ENCODE measurements around the gene CACNA2D2.

DNA sequence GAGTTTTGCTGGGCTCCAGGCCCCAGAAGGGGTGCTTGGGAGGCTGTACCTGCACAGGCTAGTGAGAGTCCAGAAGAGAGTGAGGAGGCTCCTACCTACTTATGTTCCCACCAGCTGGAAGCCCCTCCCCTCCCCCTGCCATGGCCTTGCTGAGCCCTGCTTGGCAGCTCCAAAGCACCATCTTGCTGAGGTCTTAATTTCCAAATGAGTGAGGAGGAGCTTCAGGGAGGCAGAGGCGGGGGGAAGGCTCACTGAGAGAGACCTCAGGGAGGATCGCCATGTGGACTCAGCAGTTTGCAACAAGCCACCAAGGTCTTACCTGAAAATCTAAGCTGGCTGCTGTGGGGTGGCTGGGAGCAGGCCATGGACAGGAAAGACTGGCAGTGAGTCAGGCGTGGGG is 8.7 kb upstream of the CACNA2D2 start:
- no peak for TF ChIP-seq CTCF (IDR thresholded peaks at IDR 0.05)
- no peak for TF ChIP-seq SIN3A (IDR thresholded peaks at IDR 0.05; ENCODE audit: borderline replicate concordance, insufficient read depth, low read depth, low read length)
- TF ChIP-seq POLR2AphosphoS5 (IDR thresholded peaks at IDR 0.05; ENCODE audit: low read depth, low read length) = no peak
- TF ChIP-seq, protein P1, sequence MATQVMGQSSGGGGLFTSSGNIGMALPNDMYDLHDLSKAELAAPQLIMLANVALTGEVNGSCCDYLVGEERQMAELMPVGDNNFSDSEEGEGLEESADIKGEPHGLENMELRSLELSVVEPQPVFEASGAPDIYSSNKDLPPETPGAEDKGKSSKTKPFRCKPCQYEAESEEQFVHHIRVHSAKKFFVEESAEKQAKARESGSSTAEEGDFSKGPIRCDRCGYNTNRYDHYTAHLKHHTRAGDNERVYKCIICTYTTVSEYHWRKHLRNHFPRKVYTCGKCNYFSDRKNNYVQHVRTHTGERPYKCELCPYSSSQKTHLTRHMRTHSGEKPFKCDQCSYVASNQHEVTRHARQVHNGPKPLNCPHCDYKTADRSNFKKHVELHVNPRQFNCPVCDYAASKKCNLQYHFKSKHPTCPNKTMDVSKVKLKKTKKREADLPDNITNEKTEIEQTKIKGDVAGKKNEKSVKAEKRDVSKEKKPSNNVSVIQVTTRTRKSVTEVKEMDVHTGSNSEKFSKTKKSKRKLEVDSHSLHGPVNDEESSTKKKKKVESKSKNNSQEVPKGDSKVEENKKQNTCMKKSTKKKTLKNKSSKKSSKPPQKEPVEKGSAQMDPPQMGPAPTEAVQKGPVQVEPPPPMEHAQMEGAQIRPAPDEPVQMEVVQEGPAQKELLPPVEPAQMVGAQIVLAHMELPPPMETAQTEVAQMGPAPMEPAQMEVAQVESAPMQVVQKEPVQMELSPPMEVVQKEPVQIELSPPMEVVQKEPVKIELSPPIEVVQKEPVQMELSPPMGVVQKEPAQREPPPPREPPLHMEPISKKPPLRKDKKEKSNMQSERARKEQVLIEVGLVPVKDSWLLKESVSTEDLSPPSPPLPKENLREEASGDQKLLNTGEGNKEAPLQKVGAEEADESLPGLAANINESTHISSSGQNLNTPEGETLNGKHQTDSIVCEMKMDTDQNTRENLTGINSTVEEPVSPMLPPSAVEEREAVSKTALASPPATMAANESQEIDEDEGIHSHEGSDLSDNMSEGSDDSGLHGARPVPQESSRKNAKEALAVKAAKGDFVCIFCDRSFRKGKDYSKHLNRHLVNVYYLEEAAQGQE (IDR thresholded peaks at IDR 0.05; ENCODE audit: insufficient read depth in 1 of 2, low read depth in 2 of 2, low read length in 1 of 2) = no peak
